ENCODE measurements around the gene ANKIB1. TPM values are rescaled to one million over a fixed set of nuclear protein-coding genes. Genes with fewer than 3 reads are reported as not detected.

Gene ANKIB1
- total RNA-seq, 2 experiments from 2014 or later = 37.0 to 55.1 TPM

DNA sequence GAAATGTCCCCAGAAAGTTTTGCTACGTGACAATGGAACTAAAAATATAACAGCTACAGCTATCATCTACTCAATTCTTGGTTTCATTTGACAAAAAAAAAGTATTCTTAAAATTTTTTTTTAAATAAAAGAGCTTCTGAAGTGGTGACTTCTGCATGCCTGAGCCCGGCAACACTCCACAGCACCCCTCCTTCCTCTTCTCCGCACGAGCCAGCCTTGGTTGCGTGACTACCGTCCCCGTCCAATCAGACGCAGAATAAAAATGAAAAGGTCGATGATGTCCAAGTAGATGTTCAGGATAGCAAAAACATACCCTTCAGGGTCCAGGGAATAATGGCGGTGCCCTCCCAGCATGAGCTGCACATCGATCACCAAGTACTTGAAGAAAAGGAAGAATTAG lies 167.0 kb downstream of the ANKIB1 start:
- no peaks in the 10 kb centered on the region for H3K4me1 Mint-ChIP-seq
- H3K9me3 Mint-ChIP-seq (ENCODE audit: low read depth) = peaks cover 5% of the 10 kb centered on the region
- ATAC-seq (no peak), DNase-seq (no peak)
- no peaks in the 10 kb centered on the region for H3K36me3 Mint-ChIP-seq (ENCODE audit: low read depth)
- no peak overlapping the region for H3K27ac Mint-ChIP-seq
- no peak overlapping the region for H3K4me3 Mint-ChIP-seq
- intact Hi-C loops (cut with DNase I, micrococcal nuclease) = no loop called here
- POLR2A ChIA-PET = no interaction called here
- peaks cover 9% of the 10 kb centered on the region for H3K27me3 Mint-ChIP-seq
- CTCF ChIA-PET = interaction anchor here (1.1 to 3.8 kb wide), 2 partner anchors 9 to 11 kb away, joined by 3 to 17 read pairs; no protein-coding TSS in a partner anchor

DNA sequence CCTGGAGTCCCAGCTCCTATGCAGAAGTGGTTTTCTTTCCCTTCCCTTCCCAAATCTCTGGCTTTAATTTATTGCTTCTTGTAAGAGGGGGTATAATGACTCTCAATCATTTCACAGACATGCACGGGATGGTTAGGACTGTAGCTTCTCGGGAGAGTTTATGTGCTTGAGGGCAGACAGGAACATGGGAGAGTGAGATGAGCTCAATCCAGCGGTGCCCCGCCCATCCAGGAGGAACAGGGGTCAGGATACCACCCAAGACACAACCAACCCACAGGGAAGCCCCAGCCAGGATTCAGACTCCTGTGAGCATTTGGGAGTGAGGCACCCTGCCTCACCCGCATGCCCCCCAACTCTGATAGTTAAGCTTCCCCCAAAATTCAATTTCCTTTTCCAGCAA lies 167.8 kb downstream of the ANKIB1 start:
- H3K9me3 Mint-ChIP-seq (ENCODE audit: low read depth) = peaks cover 5% of the 10 kb centered on the region
- intact Hi-C loops (cut with DNase I, micrococcal nuclease) = no loop called here
- H3K36me3 Mint-ChIP-seq (ENCODE audit: low read depth) = no peaks in the 10 kb centered on the region
- H3K4me1 Mint-ChIP-seq = no peaks in the 10 kb centered on the region
- ChIA-PET POLR2A (no interaction called here), CTCF (interaction anchor here (1.0 to 3.8 kb wide), 3 partner anchors 10 to 12 kb away, joined by 4 to 17 read pairs (median 4); no protein-coding TSS in a partner anchor)
- ATAC-seq = no peak
- no peak overlapping the region for H3K4me3 Mint-ChIP-seq
- no peak for DNase-seq
- peaks cover 9% of the 10 kb centered on the region for H3K27me3 Mint-ChIP-seq
- H3K27ac Mint-ChIP-seq = no peak overlapping the region

DNA sequence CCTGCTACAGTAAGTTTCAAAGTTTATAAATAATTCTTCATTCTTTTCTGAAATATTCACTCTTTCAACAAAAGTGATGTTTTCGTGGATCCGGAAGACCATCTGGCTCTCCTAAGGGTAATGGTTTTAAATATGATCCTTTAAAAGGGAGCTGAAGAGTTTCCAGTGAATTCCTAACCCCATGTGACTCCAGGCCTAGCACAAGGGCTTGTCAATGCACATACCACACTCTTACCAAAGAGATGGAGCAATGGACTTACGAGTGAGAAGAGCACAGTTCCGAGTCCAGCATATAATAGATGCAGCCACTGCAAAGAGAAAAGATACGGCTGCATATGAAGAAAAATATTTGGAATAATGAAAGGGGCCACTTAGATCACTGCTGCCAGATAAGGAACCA lies 169.5 kb downstream of the ANKIB1 start:
- Mint-ChIP-seq H3K36me3 (ENCODE audit: low read depth) (no peaks in the 10 kb centered on the region), H3K27me3 (peaks cover 6% of the 10 kb centered on the region), H3K27ac (no peak overlapping the region), H3K4me1 (no peaks in the 10 kb centered on the region), H3K9me3 (ENCODE audit: low read depth) (peaks cover 2% of the 10 kb centered on the region), H3K4me3 (no peak overlapping the region)
- DNase-seq (no peak), ATAC-seq (no peak)
- POLR2A ChIA-PET = no interaction called here
- intact Hi-C loops (cut with DNase I, micrococcal nuclease) = no loop called here
- CTCF ChIA-PET = interaction anchor here (0.6 to 2.3 kb wide), 5 partner anchors 9 to 188 kb away, joined by 3 to 7 read pairs (median 3); no protein-coding TSS in a partner anchor

DNA sequence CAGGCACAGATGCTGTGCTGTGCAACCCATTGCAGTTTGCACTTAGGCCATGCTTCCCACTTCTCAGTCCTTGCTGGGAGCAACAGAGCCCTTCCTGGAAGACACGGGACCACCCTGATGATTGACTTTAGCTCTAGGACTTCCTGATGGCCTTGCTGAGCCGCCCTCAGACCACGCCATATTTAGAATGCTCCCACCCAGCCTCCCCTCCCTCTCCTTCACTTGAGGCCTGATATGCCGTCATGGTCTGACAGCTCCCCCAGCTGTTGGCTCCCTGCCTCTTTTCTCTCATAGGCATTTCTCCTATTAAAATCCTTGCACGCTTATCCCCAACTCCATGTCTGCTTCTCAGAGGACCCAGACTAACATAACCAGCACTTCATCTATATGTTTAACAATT lies 172.1 kb downstream of the ANKIB1 start:
- Mint-ChIP-seq H3K27ac (no peak overlapping the region), H3K27me3 (peaks cover 8% of the 10 kb centered on the region), H3K36me3 (ENCODE audit: low read depth) (no peaks in the 10 kb centered on the region), H3K4me3 (no peak overlapping the region), H3K4me1 (no peaks in the 10 kb centered on the region), H3K9me3 (ENCODE audit: low read depth) (no peaks in the 10 kb centered on the region)
- intact Hi-C loops (cut with DNase I, micrococcal nuclease) = no loop called here
- DNase-seq = no peak
- ATAC-seq = no peak
- ChIA-PET POLR2A (no interaction called here), CTCF (no interaction called here)

DNA sequence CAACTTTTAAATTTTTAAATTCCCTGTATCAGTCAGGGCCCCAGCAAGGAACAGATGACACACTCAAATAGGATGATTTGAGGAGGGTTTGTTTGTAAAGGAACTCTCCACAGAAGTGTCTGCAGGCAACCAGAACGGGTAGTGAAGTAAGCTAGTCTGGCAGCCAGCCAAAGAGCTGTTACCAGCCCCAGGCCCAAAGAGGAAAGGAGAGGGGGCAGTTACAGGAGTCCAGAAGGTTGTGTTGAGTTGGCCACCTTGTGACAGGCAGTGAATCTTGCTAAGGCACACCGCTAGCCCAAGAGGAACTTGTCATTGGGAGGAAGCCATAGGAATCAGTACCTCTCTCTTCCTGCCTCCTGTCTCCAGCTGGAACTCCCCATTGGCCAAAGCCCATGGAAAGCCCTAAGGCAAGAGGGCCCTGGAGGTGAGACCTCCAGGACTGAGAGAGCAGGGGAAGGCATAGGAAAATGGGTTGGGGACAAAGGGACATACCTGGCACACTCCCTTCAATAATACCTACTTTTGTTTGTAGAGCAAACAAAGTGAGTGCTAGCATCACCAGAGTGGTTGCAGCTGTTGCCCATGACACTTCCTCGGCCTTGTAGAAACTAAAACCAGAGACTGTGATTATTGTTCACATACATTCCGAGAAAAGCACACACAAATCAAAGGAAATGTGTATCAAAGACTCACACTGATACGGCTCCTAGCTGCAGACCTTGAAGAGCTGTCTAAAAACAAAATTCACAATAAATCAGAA lies 176.1 kb downstream of the ANKIB1 start:
- no peak for ATAC-seq
- Mint-ChIP-seq H3K9me3 (ENCODE audit: low read depth) (no peaks in the 10 kb centered on the region), H3K4me1 (peaks cover 10% of the 10 kb centered on the region), H3K4me3 (no peak overlapping the region), H3K27ac (no peak overlapping the region), H3K36me3 (ENCODE audit: low read depth) (no peaks in the 10 kb centered on the region), H3K27me3 (peaks cover 18% of the 10 kb centered on the region)
- CTCF ChIA-PET = interaction anchor here (0.5 to 7.7 kb wide), 6 partner anchors 9 to 235 kb away, joined by 3 to 93 read pairs (median 4); partner anchors contain the start of gene GATAD1
- intact Hi-C loops (cut with DNase I, micrococcal nuclease) = loop anchor here in 1 of 2 experiments (10.0 kb wide), 1 partner anchor 633 kb away; no protein-coding TSS in a partner anchor
- POLR2A ChIA-PET = no interaction called here
- DNase-seq = no peak

DNA sequence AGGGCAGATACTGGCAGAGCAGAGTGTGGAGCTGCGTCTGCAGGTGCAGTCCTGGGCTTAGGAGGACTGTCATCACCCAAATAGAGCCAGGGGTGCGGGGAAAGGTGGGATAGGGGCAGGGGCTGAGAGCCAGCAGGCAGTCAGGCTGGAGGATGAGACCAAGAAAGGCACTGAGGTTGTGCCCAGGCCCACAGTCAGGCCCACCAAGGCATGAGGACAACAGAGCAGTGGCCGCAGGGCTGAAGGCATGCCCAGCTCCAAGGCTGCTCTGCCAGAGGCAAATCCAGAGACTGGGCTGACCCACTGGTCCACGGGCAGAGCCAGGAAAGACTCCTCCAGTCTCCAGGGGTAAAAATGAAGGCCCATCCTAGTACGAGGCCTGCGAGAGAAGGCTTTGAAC lies 177.2 kb downstream of the ANKIB1 start:
- CTCF ChIA-PET = interaction anchor here (1.4 to 7.7 kb wide), 3 partner anchors 11 to 24 kb away, joined by 4 to 93 read pairs (median 17); partner anchors contain the start of gene GATAD1
- Mint-ChIP-seq H3K4me3 (no peak overlapping the region), H3K27me3 (peaks cover 23% of the 10 kb centered on the region), H3K36me3 (ENCODE audit: low read depth) (no peaks in the 10 kb centered on the region), H3K4me1 (peaks cover 10% of the 10 kb centered on the region), H3K9me3 (ENCODE audit: low read depth) (no peaks in the 10 kb centered on the region), H3K27ac (no peak overlapping the region)
- POLR2A ChIA-PET = no interaction called here
- intact Hi-C loops (cut with DNase I, micrococcal nuclease) = loop anchor here in 1 of 2 experiments (10.0 kb wide), 1 partner anchor 632 kb away; no protein-coding TSS in a partner anchor
- ATAC-seq (no peak), DNase-seq (no peak)

DNA sequence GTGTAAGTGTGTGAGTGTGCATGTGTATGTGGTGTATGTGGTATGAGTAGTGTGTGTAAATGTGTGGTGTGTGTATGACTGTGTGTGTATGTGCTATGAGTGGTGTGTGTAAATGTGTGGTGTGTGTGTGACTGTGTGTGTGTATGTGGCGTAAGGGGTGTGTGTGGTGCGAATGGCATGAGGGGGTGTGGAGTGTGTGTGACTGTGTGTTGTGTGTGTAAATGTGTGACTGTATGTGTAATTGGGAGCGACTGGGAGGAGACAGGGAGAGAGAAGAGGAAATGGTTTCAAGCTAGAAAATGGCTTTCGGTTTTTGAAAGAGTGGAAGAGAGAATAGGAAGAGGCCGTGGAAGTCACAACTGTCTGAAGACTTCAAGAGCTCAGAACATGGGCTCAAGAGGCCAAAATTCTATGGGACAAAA lies 177.9 kb downstream of the ANKIB1 start:
- peaks cover 23% of the 10 kb centered on the region for H3K27me3 Mint-ChIP-seq
- H3K4me3 Mint-ChIP-seq = peak overlapping the region; percentile 0
- ChIA-PET POLR2A (interaction anchor here (0.6 to 2.0 kb wide), 2 partner anchors 21 to 24 kb away, joined by 3 to 6 read pairs; partner anchors contain the start of gene GATAD1), CTCF (interaction anchor here (0.5 to 7.7 kb wide), 24 partner anchors 8 to 1751 kb away, joined by 3 to 93 read pairs (median 4); partner anchors contain the start of genes ANKIB1, CYP51A1, GATAD1 and KRIT1)
- ATAC-seq (peak; percentile 18), DNase-seq (no peak)
- peaks cover 10% of the 10 kb centered on the region for H3K4me1 Mint-ChIP-seq
- H3K27ac Mint-ChIP-seq = no peak overlapping the region
- intact Hi-C loops (cut with DNase I, micrococcal nuclease) = loop anchor here (1.0 to 10.0 kb wide), 4 partner anchors 24 to 631 kb away; partner anchors contain the start of gene GATAD1 (in 2 of the 2)
- no peaks in the 10 kb centered on the region for H3K36me3 Mint-ChIP-seq (ENCODE audit: low read depth)
- no peaks in the 10 kb centered on the region for H3K9me3 Mint-ChIP-seq (ENCODE audit: low read depth)

DNA sequence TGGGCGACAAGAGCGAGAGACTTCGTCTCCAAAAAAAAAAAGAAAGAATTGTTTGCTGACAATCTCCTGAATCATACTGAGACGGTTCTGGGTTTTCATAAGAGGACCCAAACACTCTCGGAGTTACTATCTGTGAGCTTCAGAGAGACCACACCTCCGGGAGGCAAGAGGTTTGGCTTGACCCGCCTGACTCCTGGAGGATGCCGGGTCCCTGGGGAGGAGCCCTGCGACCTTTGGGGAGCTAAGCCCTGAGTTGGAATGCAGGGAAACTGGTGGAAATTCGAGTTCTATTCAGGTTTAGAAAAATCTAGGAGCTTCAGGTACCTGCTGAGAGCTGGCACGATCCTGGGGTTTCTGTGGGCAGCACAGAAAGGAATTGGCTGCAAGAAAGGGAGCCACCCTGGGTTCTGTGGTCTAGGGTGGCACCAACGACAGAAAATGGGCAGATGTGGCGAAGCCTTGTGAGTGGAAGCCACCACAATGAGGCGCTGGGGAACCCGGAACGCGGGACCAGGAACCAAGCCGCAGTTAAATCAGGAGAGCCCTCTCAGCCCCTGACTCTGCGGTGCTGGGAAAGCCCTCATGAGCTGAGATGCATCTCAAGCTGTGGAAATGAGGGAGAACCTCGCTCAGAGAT lies 179.7 kb downstream of the ANKIB1 start:
- Mint-ChIP-seq H3K4me3 (no peak overlapping the region), H3K27ac (no peak overlapping the region), H3K36me3 (ENCODE audit: low read depth) (no peaks in the 10 kb centered on the region), H3K27me3 (peaks cover 23% of the 10 kb centered on the region), H3K4me1 (peaks cover 10% of the 10 kb centered on the region), H3K9me3 (ENCODE audit: low read depth) (no peaks in the 10 kb centered on the region)
- DNase-seq = peak; percentile 28
- ChIA-PET CTCF (interaction anchor here (0.6 to 7.7 kb wide), 6 partner anchors 9 to 130 kb away, joined by 3 to 93 read pairs (median 6); partner anchors contain the start of gene GATAD1), POLR2A (interaction anchor here (0.6 to 2.0 kb wide), 2 partner anchors 22 to 288 kb away, joined by 5 to 6 read pairs; partner anchors contain the start of gene GATAD1)
- no peak for ATAC-seq
- intact Hi-C loops (cut with DNase I, micrococcal nuclease) = loop anchor here (2.0 to 10.0 kb wide), 2 partner anchors 629 kb away; no protein-coding TSS in a partner anchor

DNA sequence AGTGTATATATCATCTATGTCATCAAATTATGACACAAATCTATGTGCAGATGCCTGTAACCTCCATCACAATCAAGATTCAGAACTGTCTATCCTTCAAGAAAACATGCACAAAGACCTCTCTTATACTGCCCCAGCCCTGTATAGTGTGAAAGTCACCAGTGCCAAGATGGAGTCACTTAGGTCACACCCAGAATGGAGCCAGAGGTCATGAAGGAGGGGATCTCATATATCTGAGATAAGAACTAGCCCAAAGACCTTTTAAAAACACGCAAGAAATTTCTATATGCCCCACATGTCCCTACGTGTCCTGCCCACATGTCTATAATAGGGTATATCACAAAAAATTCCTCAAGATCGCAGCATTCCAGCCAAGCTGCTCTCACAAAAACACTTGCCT lies 181.4 kb downstream of the ANKIB1 start:
- no peaks in the 10 kb centered on the region for H3K36me3 Mint-ChIP-seq (ENCODE audit: low read depth)
- ATAC-seq (no peak), DNase-seq (no peak)
- no peaks in the 10 kb centered on the region for H3K9me3 Mint-ChIP-seq (ENCODE audit: low read depth)
- intact Hi-C loops (cut with DNase I, micrococcal nuclease) = loop anchor here in 1 of 2 experiments (10.0 kb wide), 1 partner anchor 628 kb away; no protein-coding TSS in a partner anchor
- H3K27ac Mint-ChIP-seq = no peak overlapping the region
- H3K27me3 Mint-ChIP-seq = peaks cover 21% of the 10 kb centered on the region
- H3K4me1 Mint-ChIP-seq = peaks cover 10% of the 10 kb centered on the region
- ChIA-PET CTCF (interaction anchor here (1.0 to 7.7 kb wide), 2 partner anchors 20 to 34 kb away, joined by 3 to 93 read pairs; partner anchors contain the start of gene GATAD1), POLR2A (no interaction called here)
- H3K4me3 Mint-ChIP-seq = no peak overlapping the region

DNA sequence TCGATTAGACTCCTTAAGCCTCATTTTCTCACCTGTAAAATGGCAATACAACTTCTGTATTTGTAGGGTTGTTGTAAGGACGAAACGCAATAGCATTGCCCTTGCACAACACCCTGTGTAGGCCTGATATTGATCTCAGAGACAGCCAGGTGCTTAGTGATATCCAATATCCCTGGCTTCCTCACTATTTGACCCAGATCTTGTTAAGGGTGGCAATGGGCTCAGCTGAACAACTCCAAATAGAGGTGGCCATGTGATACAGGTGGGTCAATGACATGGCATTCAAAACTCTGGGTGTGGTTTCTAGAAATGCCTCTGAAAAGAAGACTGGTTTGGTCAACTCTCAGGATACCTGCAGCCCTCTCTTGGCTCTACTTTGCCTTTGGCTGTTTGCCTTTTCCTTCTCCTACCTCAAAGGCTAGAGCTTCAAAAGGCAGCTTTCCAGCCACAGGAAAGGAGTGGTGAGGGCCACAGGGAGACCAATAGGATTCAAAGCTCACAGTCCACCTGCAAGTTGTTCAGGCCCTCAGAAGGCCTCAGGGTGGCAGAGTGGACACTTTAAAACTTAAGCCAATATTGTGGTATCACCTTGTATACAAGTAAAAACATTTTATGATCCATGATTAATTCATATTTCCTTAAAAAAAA lies 186.6 kb downstream of the ANKIB1 start:
- Mint-ChIP-seq H3K9me3 (ENCODE audit: low read depth) (no peaks in the 10 kb centered on the region), H3K36me3 (ENCODE audit: low read depth) (no peaks in the 10 kb centered on the region), H3K27me3 (peaks cover under 1% of the 10 kb centered on the region), H3K27ac (no peak overlapping the region), H3K4me1 (no peaks in the 10 kb centered on the region), H3K4me3 (no peak overlapping the region)
- CTCF ChIA-PET = interaction anchor here (2.4 kb wide), 1 partner anchor 8 kb away, joined by 10 read pairs; no protein-coding TSS in a partner anchor
- DNase-seq = no peak
- POLR2A ChIA-PET = no interaction called here
- intact Hi-C loops (cut with DNase I, micrococcal nuclease) = no loop called here
- ATAC-seq = no peak

DNA sequence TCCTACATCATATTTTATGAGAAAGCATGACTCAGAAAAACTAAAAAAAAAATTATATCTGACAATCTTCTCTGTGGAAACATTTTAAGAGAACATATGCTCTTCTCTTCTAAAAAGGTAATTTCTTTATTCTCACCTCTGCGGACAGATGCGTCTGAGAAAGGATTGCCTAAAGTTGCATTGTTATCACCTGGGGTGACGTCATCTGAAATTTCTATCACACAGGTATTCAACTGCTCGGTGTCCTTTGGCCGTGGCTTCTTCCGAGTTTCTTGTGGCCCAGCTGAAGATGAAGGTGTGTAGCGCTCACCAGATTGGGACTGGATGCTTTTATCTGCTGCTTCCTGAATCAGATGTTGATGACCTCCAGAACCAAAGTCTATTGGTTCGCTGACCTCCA lies 187.2 kb downstream of the ANKIB1 start:
- DNase-seq (no peak), ATAC-seq (no peak)
- POLR2A ChIA-PET = no interaction called here
- no peaks in the 10 kb centered on the region for H3K27me3 Mint-ChIP-seq
- H3K4me1 Mint-ChIP-seq = no peaks in the 10 kb centered on the region
- H3K4me3 Mint-ChIP-seq = no peak overlapping the region
- H3K27ac Mint-ChIP-seq = no peak overlapping the region
- CTCF ChIA-PET = interaction anchor here (0.7 to 2.4 kb wide), 2 partner anchors 9 to 14 kb away, joined by 4 to 10 read pairs; no protein-coding TSS in a partner anchor
- intact Hi-C loops (cut with DNase I, micrococcal nuclease) = no loop called here
- H3K9me3 Mint-ChIP-seq (ENCODE audit: low read depth) = no peaks in the 10 kb centered on the region
- no peaks in the 10 kb centered on the region for H3K36me3 Mint-ChIP-seq (ENCODE audit: low read depth)

Measured in activated CD4-positive, alpha-beta T cell treated with anti-CD3 and anti-CD28 coated beads for 36 hours (primary cell).